ENCODE results near the gene KDM4B.

Gene KDM4B

GRCh38 chr19:4986056-4986455 lies 17.1 kb downstream of the KDM4B start:
- DNase-seq = no peak

- DNase-seq = no peak
Measured at GRCh38 chr19:4986471-4986891, 17.6 kb downstream of the KDM4B start.

- no peak for DNase-seq
Measured at GRCh38 chr19:4987256-4987655, 18.3 kb downstream of the KDM4B start.

GRCh38 chr19:4987692-4988370 lies 18.9 kb downstream of the KDM4B start:
- DNase-seq = no peak

- DNase-seq = no peak
Measured at GRCh38 chr19:4988770-4989251, 19.9 kb downstream of the KDM4B start.

GRCh38 chr19:4990306-4990705 lies 21.4 kb downstream of the KDM4B start:
- no peak for DNase-seq

- DNase-seq = no peak
Measured at GRCh38 chr19:4991538-4991937, 22.6 kb downstream of the KDM4B start.

GRCh38 chr19:4991996-4992698 lies 23.2 kb downstream of the KDM4B start:
- no peak for DNase-seq

- no peak for DNase-seq
Measured at GRCh38 chr19:4993683-4994082, 24.8 kb downstream of the KDM4B start.

- no peak for DNase-seq
Measured at GRCh38 chr19:4996701-4997100, 27.8 kb downstream of the KDM4B start.

- DNase-seq = no peak
Measured at GRCh38 chr19:4997297-4997696, 28.4 kb downstream of the KDM4B start.

GRCh38 chr19:5000120-5000611 lies 31.3 kb downstream of the KDM4B start:
- DNase-seq = no peak

- no peak for DNase-seq
Measured at GRCh38 chr19:5001615-5002014, 32.7 kb downstream of the KDM4B start.

GRCh38 chr19:5002143-5002542 lies 33.2 kb downstream of the KDM4B start:
- DNase-seq = no peak

- no peak for DNase-seq
Measured at GRCh38 chr19:5003781-5004180, 34.9 kb downstream of the KDM4B start.

GRCh38 chr19:5005096-5005495 lies 36.2 kb downstream of the KDM4B start:
- DNase-seq = no peak

GRCh38 chr19:5006201-5006600 lies 37.3 kb downstream of the KDM4B start:
- no peak for DNase-seq

- DNase-seq = no peak
Measured at GRCh38 chr19:5006821-5007220, 37.9 kb downstream of the KDM4B start.

GRCh38 chr19:5011476-5012238 lies 42.7 kb downstream of the KDM4B start:
- DNase-seq = no peak

- no peak for DNase-seq
Measured at GRCh38 chr19:5012688-5013457, 44.0 kb downstream of the KDM4B start.

- DNase-seq = no peak
Measured at GRCh38 chr19:5013761-5014160, 44.8 kb downstream of the KDM4B start.

- no peak for DNase-seq
Measured at GRCh38 chr19:5014941-5015340, 46.0 kb downstream of the KDM4B start.

GRCh38 chr19:5016268-5016667 lies 47.4 kb downstream of the KDM4B start:
- DNase-seq = no peak
